GM12878 (cell line): ENCODE data around the gene ARFGAP2. TPM values are rescaled to one million over a fixed set of nuclear protein-coding genes. Genes with fewer than 3 reads are reported as not detected.

ENCODE experiments used
- CUX1 ChIP-seq: IDR thresholded peaks from 2 replicates; pipeline ENCODE4 v1.6.1; 2012; ENCODE audit warnings: improper control_type of control experiment, low read depth, low read length; ENCODE audit not compliant: insufficient replicate concordance
- E4F1 ChIP-seq: fragments of 450-650 bp; IDR thresholded peaks from 2 replicates; pipeline ENCODE4 v1.6.1; 2018; ENCODE audit warnings: borderline replicate concordance, mild to moderate bottlenecking; ENCODE audit not compliant: partially characterized antibody
- KAT2A ChIP-seq: conservative IDR thresholded peaks from 2 replicates; pipeline ENCODE4 v1.6.1; 2011; ENCODE audit warnings: low read depth, low read length; ENCODE audit not compliant: control insufficient read depth
- MEF2A ChIP-seq: IDR thresholded peaks from 2 replicates; pipeline ENCODE4 v1.6.1; 2011; ENCODE audit warnings: low read depth, mild to moderate bottlenecking, low read length, moderate library complexity; ENCODE audit not compliant: insufficient read depth
- MYC ChIP-seq: IDR thresholded peaks from 2 replicates; pipeline ENCODE4 v1.6.1; 2011; ENCODE audit warnings: mild to moderate bottlenecking, low read length, moderate library complexity, inconsistent platforms; ENCODE audit not compliant: insufficient read depth, insufficient replicate concordance, insufficient read length, severe bottlenecking
- PAX8 ChIP-seq: fragments of 450-650 bp; IDR thresholded peaks from 2 replicates; pipeline ENCODE4 v1.6.1; 2017; ENCODE audit warnings: mild to moderate bottlenecking, moderate library complexity
- ZNF274 ChIP-seq: IDR thresholded peaks from one replicate; pipeline ENCODE4 v1.8.0; 2011; ENCODE audit not compliant: insufficient read length, insufficient read depth
- polyA plus RNA-seq, 11 experiments: library from polyadenylated mRNA; depleted of rRNA in 4 of 11; unstranded in 6 of 11; stranded (reverse) in 5 of 11; fragments of >200 nt; fragmentation: Nextera tagmentation in 4 of 11; fragmentation: Illumina TruSeq in 1 of 11; extraction: Ambion mirVana in 4 of 11; extraction: Trizol in 1 of 11; gene quantifications; 1 replicate in 1 of 11; 2 replicates in 10 of 11; pipeline versions ENCODE4 v1.2.1 to v1.2.3, GENCODE V29; 2011 to 2016; ENCODE audit warnings: inconsistent platforms in 2 of 11, missing spikeins in 2 of 11, low read depth in 1 of 11
- total RNA-seq, 4 experiments: library from RNA; depleted of rRNA in 3 of 4; stranded (reverse); fragments of >200 nt in 3 of 4; fragmentation: Illumina TruSeq in 1 of 4; extraction: Trizol in 1 of 4; gene quantifications; 2 replicates each; pipeline versions ENCODE4 v1.2.1 to v1.2.3, GENCODE V29; 2013 to 2021

Gene ARFGAP2
- total and polyA plus RNA-seq, 10 of the 15 experiments (the other 5 are each of a cell fraction or from before 2014, with no cell fraction given): 20.9 to 100 (median 75.5) TPM

GRCh38 chr11:47152953-47153950 lies 23.4 kb downstream of the ARFGAP2 start (continued):
- no peak for TF ChIP-seq KAT2A
- TF ChIP-seq PAX8: no peak
- TF ChIP-seq MYC: no peak
- 0 out of 2 replicates have a peak, but pooled peaks have one; percentile 29 for TF ChIP-seq MEF2A
- TF ChIP-seq E4F1: no peak
- TF ChIP-seq ZNF274: no peak
- no peak for TF ChIP-seq CUX1
